ENCODE data around the gene CKM. TPM values are rescaled to one million over a fixed set of nuclear protein-coding genes. Genes with fewer than 3 reads are reported as not detected.

Gene CKM
- total RNA-seq = 4,756 TPM

DNA sequence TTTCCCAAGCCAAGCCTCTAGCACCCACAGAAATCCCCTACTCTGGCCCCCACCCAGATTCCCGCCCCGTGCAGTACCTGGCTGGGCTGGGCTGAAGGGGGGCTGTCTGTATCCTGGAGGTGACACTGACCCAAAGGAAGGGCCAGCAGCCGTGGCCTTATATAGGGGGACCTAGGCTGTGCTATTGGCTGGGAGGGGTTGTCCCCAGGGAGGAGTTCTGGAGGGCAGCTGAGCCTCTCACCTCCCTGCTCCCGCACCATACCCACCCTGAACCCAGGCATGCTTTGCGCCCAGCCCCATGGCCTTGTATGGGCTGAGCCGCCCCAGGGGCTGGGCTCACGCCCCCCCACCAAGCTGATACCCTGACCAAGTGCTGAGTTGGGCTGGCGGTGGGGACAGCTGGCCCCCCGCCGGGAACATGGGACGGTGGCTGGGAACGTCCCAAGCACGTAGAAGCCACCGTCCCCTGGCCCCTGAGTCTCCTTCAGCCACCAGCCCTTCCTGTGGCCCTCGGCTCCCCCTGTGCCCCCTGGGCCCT is at the start of gene CKM:
TSS of gene CKM (minus strand) at position 132 of the 538 bp plus-strand sequence. CDS start 3,162 bp downstream, outside the sequence.
- peak; percentile 85 for DNase-seq

DNA sequence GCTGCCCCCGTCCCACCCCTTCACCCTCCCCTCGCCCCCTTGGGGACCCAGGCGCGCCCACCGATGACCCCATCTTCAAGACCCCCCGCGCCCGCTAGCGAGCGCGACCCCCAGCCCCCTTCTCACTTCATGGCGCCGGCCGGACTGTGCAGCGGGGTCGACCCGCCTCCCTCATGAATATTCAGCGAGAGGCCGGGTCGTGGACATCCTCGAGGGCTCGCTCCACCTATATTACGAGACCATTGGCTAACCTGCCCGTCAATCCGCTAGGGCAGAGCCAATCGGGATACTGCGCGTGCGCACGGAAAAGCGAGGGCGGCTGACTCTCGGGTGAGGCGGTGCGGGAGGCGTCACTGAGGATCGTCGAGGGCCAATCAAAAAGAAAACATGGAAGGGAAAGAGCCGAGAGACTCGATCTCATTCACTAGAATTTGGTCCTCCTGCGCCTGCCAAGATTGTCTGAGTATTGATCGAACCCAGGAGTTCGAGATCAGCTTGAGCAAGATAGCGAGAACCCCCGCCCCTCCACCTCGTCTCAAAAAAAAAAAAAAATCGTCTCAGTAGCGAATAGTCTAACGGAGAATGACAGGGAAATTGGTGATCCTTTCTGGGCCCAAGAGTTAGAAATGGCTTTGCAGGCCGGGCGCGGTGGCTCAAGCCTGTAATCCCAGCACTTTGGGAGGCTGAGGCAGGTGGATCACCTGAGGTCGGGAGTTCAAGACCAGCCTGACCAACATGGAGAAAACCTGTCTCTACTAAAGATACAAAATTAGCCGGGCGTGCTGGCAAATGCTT is 47.9 kb upstream of the CKM start, which contains the start of gene ERCC2:
TSS of gene ERCC2 (minus strand) at position 164 of the 795 bp plus-strand sequence. CDS start at position 131, 33 bp downstream.
- DNase-seq = peak; percentile 100

DNA sequence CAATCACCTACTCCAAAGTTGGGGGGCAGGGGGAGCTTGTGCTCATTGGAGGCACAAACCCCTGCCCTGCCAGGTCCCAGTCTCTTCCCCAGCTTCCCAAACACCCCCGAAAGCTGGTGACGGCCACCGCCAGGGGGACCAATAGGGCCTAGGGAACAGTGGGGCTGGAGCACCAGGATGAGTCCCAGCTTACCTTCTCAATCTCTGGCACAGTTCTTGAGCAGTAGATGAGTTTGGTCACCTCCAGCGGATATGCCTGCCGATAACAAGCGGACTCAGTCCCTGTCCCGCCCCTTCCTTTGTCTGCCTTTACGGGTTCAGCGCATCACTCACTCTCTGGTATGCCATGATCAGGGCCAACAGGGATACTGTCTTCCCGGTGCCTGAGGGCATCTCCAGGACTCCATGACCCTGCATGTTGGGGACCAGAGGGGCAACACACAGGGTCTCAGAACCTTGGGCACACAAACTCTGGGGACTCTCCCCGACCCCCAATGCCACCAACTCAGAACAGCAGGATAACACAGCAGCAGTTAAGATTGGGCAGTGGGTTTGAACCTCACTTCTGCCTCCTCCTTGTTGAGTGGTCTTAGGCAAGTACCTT is 46.2 kb upstream of the CKM start:
- DNase-seq = no peak

DNA sequence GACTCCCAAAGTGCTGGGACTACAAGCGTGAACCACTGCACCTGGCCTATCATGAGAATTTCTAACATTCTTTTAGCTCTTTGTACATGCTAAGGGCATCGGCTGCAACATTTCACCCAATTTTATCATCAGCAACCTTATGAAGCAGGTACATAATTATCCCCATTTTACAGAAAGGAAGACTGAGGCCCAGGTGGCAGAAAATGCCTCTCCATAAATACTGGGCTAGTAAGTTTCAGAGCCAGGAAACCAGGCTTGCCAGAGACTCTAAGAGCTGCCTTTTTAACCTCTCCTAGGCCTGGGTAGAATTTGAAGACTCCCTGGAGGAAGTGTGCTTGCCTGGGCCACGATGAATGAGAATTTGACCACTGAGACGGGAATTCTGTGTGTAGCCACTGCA is 45.5 kb upstream of the CKM start:
- DNase-seq = no peak

DNA sequence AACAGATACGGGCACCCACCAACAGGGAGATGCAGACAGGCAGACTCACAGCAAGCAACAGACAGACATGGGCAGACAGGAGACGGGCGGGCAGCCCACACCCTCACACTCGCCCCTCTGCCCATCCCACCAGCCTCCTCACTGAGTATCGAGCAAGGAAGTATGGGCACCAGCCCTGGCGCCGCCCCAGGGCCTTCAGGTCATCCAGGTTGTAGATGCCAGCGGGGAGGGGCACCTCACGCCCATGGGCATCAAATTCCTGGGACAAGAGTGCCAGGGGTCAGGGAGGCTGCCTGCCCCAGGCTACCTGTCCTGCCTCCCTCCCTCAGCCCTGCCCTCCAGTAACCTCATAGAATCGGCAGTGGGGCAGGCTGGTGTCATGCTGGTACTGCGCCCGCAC is 42.0 kb upstream of the CKM start:
- DNase-seq = no peak

DNA sequence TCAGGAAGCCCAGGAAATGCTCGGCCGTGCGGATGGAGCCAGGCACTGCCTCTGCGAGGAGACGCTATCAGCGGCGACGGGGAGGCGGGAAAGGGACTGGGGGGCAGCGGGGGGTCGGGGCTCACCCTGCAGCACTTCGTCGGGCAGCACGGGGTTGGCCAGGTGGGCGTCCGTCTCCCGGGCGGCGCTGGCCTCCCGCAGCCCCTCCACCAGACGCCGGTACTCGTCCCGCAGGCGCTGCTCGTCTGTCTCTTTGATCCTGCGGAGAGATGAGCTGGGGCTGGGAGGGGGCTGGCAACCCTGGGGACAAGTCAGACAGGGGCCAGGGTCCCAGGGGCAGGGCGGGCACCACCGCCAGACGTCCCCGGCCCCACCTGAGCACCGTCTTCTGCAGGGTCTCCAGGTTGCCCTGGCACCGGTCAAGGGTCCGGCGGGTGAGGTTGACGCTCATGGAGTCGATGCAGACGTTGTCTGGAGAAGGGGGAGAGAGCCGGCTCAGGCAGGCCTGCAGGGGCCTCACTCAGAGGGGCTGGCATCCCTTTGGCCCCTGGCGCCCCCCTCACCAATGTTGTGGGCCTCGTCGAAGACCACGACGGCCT is 41.3 kb upstream of the CKM start:
- no peak for DNase-seq

DNA sequence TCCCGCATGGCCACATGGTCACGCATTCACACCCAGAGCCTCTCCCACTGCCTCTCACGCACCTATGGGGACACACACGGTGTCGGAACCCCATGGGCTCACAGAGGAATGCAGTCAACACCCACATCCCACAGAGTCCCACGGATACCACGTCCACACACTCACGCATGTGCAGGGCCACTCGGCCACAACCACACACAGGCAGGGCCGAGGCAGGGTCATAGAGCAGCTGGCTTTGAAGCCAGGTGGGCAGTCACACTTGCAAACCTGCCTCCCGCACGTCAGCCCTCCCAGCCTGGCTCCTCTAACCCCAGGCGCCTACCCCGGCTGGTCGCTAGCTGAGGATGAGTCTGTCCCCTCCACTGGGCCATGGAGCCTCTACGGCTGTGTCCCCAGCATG is 39.6 kb upstream of the CKM start:
- no peak for DNase-seq

DNA sequence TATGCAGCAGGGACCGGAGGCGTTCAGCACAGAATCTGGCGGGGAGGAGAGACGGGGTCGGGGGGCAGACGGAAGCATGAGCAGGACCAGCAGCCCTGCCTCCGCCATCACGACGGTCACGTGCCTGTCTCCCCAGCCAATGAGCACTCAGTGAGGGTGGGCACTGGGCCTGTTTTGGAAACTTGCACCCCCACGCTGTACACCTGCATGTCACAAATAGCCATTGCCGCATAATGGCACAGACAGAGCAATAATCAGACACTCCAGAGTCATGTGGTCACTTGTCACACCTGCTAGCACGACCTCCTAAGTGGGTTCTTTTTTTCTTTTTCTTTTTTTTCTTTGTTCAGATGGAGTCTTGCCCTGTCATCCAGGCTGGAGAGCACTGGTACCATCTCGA is 38.9 kb upstream of the CKM start:
- DNase-seq = no peak

DNA sequence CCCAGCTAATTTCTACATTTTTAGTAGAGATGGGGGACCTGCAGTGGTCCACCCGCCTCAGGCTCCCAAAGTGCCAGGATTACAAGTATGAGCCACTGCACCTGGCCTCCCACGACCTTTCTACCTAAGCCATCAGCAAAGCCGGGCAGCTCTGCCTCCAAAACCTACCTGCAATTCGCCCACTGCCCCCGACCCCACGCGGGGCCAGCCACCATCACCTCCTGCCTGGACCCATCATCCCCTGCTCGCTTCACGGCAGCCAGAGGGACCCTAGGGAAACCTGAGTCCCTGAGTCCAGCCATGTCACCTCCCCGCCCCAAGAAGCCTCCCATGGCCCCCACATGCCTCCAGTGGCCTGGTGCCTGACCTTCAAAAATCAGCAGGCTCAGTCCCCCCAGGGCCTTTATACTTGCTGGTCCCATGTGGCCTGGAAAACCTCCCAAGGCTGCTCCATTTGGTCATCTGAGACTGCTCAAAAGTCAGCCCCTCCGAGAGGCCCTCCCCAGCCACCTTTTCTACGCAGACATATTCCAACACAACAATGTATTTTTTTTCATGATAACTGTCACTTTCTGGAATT is 35.6 kb upstream of the CKM start:
- no peak for DNase-seq

DNA sequence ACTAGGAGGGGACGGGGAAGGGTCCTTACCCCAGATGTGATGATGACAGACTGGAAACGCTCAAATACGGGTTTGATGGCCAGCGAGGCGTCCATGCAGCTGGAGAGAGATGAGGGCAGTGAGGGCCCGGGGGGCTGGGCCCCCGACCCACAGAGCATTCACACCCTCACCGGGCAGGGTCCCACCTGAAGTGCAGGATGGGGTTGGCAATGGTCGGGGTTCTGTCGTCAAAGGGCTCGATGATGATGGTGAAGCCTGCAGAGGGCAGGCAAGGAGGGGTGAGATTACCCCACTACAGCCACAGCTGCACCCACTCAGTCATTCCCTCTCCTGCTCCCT is 34.7 kb upstream of the CKM start:
- no peak for DNase-seq

DNA sequence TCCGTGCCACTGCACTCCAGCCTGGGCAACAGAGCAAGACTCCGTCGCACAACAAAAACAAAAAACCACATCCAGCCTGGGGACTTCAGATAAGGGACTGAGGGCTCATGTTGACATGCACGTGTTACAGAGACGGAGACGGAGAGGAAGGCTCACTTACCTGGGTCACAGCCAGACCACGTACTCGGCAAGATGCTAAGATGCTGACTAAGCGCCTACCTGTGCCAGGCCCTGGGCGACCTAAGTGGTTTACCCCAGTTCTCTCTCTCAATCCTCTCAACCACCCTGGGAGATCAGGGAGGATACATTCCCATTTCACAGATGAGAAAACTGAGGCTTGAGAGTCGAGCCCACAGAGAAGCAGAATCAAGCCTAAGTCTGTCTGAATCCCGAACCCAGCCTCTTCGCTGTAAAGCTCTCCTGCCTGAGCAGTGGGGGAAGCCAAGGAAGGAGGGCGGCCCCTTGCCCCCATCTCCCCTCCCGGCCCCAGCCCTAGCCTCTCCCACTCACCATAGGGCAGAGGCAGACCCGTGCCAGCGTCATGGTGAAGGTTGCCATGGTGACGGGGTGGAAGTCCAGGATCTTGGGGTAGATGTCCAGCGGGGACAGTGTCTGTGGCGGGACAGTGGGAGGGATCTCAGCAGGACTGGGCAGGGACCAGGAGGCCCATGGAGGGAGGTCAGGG is 34.2 kb upstream of the CKM start:
- DNase-seq = no peak

DNA sequence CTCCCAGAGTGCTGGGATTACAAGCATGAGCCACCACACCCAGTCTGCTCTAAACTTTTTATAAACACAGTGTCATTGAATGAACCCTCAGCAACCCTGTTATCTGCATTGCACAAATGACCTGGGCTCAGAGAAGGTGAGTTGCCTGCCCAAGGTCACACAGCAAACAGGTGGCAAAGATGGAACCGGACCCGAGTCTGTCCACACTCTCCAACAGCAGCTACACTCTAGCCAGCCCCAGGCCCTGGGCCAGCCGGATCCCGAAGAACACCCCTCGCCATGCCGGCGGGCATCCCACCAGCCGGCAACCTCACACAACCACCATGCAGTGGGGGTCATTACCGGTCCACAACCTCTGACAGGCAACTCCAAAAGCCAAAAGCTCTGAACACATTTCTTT is 33.2 kb upstream of the CKM start:
- no peak for DNase-seq

DNA sequence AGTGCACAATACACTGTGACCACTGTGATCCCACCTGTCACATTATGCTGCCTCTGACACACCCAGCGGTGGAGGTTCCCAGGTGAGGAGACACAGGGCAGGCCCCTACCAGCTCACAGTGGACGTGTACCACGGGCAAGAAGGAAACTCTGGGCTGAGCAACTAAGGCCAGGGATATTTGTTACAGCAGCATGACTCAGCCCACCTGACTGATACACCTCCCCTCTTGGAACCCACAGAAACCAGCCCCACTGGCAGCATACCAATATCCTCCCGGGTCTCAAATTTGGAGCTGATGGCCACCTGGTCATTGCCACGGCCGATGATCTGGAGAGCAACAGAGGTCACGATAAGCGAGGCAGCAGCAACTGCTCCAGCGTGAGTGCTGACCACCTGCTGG is 32.7 kb upstream of the CKM start:
- DNase-seq = no peak

DNA sequence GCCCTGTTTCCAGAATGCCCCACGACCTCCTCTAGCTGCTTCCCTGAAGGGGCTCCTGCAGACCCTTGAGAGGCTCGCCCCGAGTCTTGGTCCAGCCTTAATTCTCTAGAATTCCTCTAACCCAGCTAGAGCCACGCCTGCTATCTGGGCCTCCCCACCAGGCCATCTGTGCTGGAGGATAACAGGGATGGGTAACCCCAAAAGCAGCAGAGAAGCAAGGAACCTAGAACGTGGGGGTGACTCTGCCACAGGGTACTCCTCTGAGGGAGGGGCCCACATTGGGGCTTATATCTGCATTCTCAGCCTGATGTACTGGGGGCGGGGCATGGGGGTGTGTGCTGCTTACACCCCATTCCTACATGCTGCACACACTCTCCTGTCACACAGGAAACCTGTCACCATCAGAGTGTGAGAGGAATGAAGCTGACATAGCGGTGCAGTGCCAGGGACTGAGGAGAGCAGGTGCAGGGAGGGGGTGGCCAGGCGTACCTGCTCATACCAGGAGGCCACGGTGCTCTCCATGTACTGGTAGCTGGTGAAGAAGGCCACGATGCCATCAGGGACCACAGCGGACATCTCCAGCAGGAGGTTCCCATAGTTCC is 31.7 kb upstream of the CKM start:
- no peak for DNase-seq

DNA sequence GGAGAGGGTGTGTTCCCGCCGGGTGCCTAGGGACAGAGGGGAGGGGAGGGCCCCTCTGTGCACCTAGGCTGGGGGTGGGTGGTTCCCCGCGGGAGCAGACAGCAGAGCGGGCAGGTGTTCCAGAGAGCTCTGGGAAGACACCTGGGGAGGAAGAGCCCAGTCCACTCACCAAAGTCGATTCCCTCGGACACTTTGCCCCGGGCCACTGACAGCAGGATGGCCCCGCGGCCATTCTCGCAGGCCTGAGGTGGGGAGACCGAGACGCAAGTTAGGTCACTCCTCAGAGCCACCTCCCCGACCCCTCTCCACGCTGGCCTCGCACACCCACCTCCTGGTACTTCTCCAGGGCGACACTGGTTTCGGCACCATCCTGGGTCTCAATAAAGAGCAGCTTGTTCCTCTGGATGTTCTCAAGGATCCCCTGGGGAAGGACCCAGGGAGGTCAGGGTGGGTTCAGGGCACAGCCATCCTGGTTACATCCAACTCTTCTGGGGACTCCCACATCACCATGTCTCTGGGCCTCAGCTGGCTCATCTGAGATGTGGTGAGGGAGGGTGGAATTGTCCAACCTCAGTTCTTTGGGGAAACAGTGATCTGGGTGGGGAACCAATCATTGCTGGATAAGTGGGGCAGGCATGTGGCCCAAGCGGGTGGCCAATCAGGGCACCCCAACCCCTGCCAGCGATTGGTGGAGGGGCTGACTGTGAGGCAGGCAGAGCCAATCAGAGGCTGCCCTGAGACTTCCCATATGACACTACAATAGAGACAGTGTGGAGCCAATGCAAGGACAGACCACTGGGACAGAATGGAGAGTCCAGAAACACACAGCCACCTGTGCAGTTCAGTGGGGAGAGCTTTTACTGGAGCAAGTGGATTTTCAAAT is 30.5 kb upstream of the CKM start:
- DNase-seq = no peak

DNA sequence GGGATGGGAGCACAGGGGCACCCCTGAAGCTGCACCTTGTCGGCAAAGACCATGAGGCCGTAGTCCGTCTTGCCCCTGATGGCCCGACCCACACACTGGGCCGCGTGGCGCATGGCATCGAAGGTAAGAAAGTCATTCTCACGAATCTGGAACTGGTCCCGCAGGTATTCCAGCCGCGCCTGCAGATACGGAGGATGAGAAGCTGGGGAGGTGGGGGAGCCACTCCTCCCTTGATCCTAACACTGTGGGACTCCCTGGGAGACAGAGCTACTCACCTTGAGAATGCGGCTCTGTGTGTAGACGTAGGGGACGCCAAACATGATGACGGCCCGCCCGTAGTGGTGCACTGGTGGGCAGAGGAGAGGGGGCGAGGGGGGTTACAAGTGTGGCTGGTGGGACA is 29.8 kb upstream of the CKM start:
- no peak for DNase-seq

DNA sequence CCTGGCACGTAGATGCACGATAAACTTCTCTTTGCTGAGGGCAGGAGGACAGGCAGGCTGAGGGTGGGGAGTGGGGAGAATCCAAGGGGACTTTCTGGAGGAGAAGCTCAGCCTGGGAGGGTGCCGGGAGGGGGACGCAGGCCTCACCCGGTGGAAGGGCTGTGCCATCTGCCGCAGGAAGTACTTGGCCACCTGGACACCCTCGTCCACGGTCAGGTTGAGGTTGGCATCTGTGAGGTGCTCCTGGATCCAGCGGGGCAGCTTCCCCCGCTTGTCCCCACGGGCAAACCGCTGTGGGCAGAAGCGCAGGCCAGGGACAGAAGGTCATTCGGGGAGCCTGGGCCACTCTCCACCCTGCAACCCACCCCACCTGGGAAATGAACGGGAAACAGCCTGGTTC is 29.4 kb upstream of the CKM start:
- DNase-seq = no peak

DNA sequence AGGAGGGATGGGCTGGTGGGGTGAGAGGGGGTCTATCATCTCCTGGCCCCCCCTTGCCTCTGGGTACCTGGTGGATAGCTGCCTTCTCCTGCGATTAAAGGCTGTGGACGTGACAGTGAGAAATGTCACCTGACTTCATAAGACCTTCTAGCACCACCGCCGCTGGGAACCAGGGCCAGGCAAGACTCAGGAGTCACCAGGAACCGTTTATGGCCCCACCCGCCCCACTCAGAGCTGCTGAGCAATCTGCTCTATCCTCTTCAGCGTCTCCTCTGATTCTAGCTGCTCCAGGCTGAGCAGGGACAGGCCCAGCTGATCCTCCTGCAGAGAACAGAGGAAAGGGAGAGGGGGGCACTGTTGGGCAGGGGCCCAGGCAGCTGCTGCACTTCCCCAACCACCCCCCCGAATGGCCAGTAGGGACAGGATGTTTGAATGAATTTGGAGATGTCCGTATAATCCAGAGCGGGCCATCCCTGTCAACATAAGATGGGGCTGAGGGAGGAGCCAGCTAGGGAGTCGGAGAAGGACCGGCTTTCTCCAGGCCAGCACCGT is 28.8 kb upstream of the CKM start:
- DNase-seq = no peak

DNA sequence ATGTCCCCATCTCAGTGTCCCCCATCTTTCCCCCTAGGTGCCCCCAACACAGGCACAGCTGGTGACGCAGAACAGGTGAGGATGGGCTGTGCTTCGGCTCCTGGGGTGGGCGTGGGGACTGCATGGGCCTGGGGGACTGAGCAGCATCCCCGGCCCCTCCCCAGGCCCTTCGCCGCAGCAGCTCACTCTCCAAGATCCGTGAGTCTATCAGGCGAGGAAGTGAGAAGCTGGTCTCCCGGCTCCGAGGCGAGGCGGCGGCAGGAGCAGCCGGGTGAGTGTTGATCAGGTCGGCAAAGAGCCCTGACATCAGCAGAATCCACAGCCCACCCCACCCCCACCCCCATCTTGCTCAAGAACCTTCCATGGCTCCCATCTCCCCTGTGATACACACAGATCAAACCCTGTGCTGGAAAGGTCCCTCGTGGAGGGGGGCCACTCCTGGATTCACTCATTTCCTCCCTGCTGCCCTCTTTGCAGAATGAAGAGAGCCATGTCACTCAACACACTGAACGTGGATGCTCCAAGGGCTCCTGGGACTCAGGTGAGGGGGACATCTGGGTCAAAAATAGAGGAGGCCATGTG is 27.9 kb upstream of the CKM start:
- DNase-seq = no peak

DNA sequence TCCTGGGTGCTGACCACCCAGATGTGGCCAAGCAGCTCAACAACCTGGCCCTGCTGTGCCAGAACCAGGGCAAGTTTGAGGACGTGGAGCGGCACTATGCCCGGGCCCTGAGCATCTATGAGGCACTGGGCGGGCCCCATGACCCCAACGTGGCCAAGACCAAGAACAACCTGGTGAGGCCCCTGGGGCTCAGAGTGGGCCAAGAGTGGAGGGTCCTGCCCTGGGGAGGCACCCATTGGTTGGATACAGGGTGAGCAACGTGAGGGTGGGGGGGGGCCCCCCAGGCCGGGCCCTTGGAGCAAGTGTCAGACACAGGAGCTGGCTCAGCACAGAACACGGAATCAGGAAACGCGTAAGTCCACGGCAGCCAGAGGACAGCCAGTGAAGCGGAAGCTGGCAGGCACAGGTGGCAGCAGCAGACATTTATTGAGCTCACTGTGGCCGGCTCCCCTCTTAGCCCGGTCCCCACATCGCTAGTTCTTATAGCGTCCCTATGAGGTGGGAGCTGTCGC is 26.8 kb upstream of the CKM start:
- no peak for DNase-seq

Measured in tongue (tissue), 2 donors.